Neural crest cell (in vitro differentiated cells): Measurements from ENCODE around the gene FN1. TPM values are rescaled to one million over a fixed set of nuclear protein-coding genes. Genes with fewer than 3 reads are reported as not detected.

ENCODE experiments used
- DNase-seq: peaks from one replicate; pipeline ENCODE4 v3.0.0; 2021; ENCODE audit warnings: low read depth, mixed read lengths, low spot score
- H3K27ac Mint-ChIP-seq: one replicate; pipeline ENCODE4 v1.8.0; 2021; ENCODE audit warnings: mild to moderate bottlenecking, mixed read lengths; ENCODE audit not compliant: unreplicated experiment
- H3K27me3 Mint-ChIP-seq: 2 replicates; pipeline ENCODE4 v1.8.0; 2021; ENCODE audit warnings: low read depth, mild to moderate bottlenecking, mixed read lengths
- H3K36me3 Mint-ChIP-seq: 2 replicates; pipeline ENCODE4 v1.8.0; 2021; ENCODE audit warnings: low read depth, mild to moderate bottlenecking, mixed read lengths
- H3K4me1 Mint-ChIP-seq: 2 replicates; pipeline ENCODE4 v1.8.0; 2021; ENCODE audit warnings: mixed read lengths
- H3K4me3 Mint-ChIP-seq: one replicate; pipeline ENCODE4 v1.8.0; 2021; ENCODE audit warnings: mild to moderate bottlenecking, mixed read lengths
- H3K9me3 Mint-ChIP-seq: 2 replicates; pipeline ENCODE4 v1.8.0; 2021; ENCODE audit warnings: mixed read lengths
- CTCF ChIP-seq: fragments of 200-600 bp; sonication (generic); conservative IDR thresholded peaks from 2 replicates; pipeline ENCODE4 v1.5.0; 2021; ENCODE audit warnings: antibody characterized with exemption, mild to moderate bottlenecking
- total RNA-seq: library from RNA; stranded (reverse); gene quantifications from 2 replicates; pipeline ENCODE4 v1.2.1, GENCODE V29; 2021

The FN1 gene
- total RNA-seq, 1 donor from 2014 or later: 103 TPM

- no peak for DNase-seq
- Mint-ChIP-seq H3K9me3 (no peaks in the 10 kb centered on the region), H3K4me3 (no peak overlapping the region), H3K27me3 (no peaks in the 10 kb centered on the region), H3K27ac (no peak overlapping the region), H3K36me3 (no peaks in the 10 kb centered on the region), H3K4me1 (peaks cover 10% of the 10 kb centered on the region)
- TF ChIP-seq CTCF: no peak
These were observed 14.5 kb upstream of the FN1 start for GRCh38 chr2:215450188-215451011.

DNA sequence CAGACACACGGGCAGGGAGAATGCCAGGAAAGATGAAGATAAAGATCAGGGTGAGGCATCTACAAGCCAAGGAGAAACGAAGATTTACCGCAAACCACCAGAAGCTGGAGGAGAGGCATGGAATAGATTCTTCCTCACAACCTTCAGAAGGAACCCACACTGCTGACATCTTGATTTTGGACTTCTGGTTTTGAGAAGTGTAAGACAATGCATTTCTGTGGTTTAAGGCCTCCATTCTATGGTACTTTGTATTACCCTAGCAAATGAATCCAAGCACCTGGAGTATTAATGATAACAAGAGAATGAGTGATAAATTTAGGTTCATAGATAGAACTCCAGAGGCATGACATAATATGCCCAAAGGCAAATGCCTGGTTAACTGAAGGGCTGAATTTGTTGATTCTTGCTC is 11.8 kb upstream of the FN1 start:
- Mint-ChIP-seq H3K9me3 (no peaks in the 10 kb centered on the region), H3K36me3 (no peaks in the 10 kb centered on the region), H3K4me1 (peaks cover 10% of the 10 kb centered on the region)

DNA sequence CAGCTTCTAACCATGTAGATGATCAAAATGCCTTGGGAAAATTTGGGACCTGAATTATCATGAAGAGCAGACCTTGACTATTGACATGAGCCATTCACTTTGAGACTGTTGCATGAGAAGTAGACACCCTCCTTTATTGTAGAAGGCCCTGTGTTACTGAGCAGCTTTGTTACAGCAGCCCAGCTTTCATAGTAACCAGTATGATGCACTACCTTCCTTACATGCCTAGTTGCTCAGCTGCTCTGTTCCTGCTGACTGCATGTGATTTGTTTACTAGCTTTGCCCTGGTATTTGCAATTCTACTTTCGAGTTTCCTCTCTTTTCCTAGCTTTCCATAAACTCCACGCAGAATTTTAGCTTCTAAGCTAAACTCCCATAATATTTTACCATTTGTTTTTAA is 11.2 kb upstream of the FN1 start:
- no peak for TF ChIP-seq CTCF

More for the DNA sequence above, 11.8 kb upstream of the FN1 start:
- no peak overlapping the region for H3K27ac Mint-ChIP-seq
- no peak for TF ChIP-seq CTCF
- H3K4me3 Mint-ChIP-seq: no peak overlapping the region
- H3K27me3 Mint-ChIP-seq: no peaks in the 10 kb centered on the region
- DNase-seq: no peak

GRCh38 chr2:215442401-215442787 is 6.5 kb upstream of the FN1 start:
- Mint-ChIP-seq H3K4me1 (peaks cover 27% of the 10 kb centered on the region), H3K27me3 (peaks cover 7% of the 10 kb centered on the region), H3K27ac (no peak overlapping the region), H3K4me3 (no peak overlapping the region), H3K36me3 (no peaks in the 10 kb centered on the region), H3K9me3 (no peaks in the 10 kb centered on the region)
- no peak for DNase-seq
- no peak for TF ChIP-seq CTCF

More for the DNA sequence above, 11.2 kb upstream of the FN1 start:
- H3K27ac Mint-ChIP-seq: no peak overlapping the region
- no peak for DNase-seq
- no peaks in the 10 kb centered on the region for H3K27me3 Mint-ChIP-seq
- H3K4me1 Mint-ChIP-seq: peaks cover 15% of the 10 kb centered on the region
- H3K9me3 Mint-ChIP-seq: no peaks in the 10 kb centered on the region
- no peaks in the 10 kb centered on the region for H3K36me3 Mint-ChIP-seq
- H3K4me3 Mint-ChIP-seq: no peak overlapping the region

DNA sequence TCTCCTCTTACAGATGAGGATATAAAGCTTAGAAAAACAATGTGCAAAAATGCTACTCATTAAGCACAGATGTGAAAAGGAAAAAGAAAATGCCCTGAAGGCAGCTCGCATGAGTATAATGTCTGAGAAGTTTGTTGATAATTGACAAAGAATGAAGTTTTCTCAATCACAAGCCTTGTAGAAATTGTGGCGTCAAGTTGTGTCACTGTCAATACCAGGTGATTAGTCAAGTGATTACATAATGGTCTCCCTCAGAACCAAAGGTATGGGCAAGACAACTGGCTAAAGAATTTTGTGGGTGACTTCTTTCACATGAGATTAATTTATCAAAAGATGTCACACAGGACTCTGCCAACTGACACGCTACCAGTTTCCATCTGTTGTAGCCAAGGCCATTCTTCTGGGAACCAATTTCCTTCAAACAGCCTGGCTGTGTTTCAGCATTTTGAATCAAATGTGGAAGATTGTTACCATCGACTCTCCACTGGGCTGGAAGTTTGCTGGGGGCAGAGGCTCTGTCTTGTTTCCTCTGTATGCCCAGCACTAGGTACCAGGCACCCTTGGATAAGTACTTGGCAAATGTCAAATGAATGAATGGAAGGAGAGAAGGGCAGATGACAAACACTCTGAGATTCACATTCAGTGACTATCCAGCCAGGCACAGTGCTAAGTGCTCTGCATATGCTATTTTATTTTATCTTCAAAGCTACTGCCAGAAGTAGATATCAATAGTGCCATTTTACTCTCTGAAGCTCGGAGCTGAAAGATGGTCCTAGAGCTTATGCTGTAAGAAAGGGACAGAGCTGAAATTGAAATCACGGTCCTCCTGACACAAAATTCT is 5.9 kb upstream of the FN1 start:
- Mint-ChIP-seq H3K27ac (no peak overlapping the region), H3K4me3 (no peak overlapping the region), H3K9me3 (no peaks in the 10 kb centered on the region), H3K4me1 (peaks cover 31% of the 10 kb centered on the region), H3K36me3 (no peaks in the 10 kb centered on the region), H3K27me3 (peaks cover 13% of the 10 kb centered on the region)
- no peak for DNase-seq
- TF ChIP-seq CTCF: no peak
